ENCODE measurements around the gene INSL6.
"Not testable (repeated sequence)": the region's sequence is repeated elsewhere in the genome, so short reads cannot be mapped to it uniquely, and the experiment has no call there.

Gene INSL6

DNA sequence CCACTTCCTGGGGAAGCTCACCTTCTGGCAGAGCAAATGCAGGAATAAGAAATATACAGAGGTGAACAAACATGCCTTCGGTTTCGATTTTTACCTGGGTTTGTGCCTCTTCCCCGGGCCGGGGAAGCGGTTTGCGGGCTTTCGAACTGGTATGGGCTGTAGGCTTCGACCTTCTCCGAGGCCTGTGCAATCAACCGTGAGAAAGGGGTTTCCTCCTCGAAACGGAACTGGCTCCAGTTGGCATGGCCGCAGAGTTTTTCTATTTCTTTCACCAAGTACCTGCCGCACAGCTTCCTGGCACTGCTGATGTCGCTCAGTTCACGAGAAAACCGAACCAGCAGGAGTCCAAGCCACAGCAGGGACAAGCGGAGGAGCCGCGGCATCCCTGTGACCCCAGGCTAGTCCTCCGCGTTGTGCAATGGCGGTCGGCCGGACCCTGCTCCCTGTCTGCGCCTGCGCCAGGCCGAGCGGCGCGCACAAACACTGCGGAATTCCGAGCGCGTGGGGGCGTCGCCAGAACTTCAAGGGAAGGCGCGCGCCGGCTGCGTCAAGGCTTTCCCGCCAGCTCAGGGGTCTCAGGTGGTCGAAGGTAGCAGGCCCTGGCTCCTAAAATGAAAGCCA lies at the start of gene INSL6:
Gene INSL6 (minus strand): TSS at position 420 of the 621 bp plus-strand sequence. CDS start 37 bp downstream, at position 383.
- no peak for DNase-seq

GRCh38 chr9:5231212-5231611 lies 45.8 kb upstream of the INSL6 start, which contains the start of gene INSL4:
Gene INSL4, plus strand, starts transcription at chr9:5231419. Its CDS starts 105 bp downstream, at chr9:5231524.
- DNase-seq = no peak

DNA sequence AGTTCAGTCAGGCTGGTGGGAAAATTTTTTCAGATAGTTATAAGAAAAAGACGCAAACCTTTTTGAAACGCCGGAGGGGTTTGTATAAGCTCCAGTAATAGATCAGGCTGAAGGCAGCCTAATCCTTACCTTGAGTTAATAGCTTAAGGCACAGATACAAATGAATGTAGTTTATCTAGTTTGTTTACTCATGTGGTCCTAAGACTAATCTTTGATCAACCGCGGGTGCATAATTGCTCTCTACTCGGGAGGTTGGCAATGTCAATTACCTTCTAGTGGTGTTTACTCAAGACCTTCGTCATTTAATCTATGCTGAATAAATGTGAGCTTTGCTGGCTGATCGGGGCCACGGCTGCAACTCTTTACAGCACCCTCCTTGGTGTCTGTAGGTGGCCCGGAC lies 45.1 kb upstream of the INSL6 start:
- no peak for DNase-seq

DNA sequence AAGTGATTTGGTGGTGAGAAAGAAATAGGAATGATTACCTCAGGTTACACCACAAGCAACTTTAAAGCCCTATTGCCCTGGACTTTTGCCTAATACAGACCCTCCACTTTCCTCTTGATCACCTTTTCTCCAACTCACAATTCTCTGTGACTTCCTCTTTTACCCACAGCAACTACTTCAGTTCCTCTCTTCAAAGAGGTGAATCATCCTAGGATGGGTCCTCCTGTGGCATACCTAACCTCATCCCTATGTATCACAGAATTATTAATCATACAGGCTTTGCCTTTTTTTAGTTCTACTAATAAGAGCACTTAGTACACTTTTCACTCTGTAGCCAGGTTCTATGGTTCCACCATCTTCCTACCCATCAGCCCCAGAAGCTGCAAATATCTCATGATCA lies 19.6 kb upstream of the INSL6 start:
- DNase-seq = no peak

DNA sequence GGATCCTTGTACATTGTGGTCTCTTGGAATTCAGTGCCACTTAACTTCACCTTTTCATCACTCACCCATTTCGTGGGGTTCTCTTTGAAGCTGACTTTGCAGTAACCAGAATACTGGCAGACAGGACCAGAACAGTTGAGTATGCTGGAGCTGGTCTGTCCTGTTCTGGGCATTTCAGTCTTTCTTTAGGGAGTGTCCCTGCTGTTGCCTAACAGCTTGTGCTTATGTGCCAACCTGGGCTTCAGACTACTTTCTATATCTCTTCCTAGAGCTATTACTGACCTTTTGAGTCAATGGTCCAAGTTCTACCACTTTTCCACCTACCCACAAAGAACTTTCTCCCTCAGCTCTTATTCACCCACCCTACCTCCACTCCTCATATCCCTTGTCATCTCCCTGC lies 10.0 kb upstream of the INSL6 start:
- no peak for DNase-seq

- no peak for DNase-seq
Observed at GRCh38 chr9:5193345-5193744, 7.9 kb upstream of the INSL6 start.

- DNase-seq = no peak
Observed at GRCh38 chr9:5191985-5192384, 6.5 kb upstream of the INSL6 start.

DNA sequence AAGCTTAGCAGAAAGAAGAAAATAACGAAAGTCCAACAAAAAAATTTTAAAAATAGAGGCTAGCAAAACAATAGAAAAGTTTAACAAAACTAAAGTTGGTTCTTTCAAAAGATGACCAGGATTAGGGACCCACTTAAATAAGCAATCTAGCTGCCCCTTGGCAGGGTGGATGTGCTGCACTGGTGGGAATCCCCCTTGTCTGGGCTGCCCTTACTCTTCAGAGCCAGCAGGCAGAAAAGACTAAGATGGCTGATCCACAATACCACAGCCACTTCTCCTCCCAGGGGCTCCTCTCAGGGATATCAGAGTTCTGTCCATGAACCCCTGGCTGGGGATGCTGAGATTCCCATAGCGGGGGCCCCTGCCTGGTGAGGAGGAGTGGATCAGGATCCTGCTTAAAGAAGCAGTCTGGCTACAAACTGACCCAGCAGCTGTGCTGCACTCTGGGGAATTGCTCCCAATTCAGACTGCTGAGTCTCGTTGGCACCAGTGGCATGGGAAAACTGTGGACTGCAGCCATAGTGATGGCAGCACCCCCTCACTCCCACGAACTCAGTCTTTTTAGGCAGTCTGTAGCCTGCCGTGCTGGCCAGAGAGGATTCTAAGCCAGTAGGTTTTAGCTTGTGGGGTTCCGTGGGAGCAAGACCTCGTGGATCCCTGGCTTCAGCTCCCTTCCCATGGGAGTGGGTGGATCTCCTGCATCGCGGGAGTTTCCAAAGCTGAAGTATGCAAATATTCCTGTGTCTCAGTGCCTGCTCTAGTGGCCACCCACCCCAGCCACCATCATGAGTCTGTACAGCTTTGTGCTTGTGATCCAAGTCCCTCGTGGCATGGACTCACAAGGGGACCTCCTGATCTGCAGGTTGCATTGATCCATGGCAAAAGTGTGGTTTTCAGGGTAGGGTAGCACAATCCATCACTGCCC lies 2.9 kb upstream of the INSL6 start:
- no peak for DNase-seq

DNA sequence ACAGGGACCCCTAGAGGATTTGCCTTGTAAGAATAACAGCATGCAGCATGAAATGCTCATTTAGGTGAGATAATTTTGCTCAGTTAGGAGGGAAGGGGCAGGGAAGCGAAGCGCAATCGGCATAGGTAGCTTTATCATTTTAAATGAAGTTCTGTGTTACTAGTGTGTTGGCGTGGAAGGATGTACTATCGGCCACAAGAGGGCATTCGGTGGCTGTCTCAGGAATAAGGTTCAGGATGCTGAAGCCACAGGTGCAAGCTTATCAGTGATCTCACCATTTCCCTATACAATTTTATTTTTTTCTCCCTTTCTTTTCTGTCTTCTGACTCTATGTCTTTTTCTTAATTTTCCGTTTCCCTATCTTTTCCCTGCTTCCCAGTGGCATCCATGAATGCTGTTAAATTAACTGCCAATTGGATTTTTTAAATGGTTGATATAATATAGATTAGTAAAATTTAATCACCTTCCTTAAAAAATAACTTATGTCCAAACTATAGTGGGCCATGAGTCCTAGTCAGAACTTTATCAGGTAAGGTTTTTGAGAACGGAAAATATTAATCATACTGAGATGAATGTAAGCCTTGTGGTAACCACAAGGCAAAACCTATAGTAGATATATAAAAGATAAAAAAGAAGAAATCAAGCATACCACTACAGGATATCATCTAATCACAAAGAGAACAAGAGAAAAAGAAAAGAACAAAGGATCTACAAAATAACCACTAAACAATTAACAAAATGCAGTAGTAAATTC lies 1.2 kb upstream of the INSL6 start:
- DNase-seq = peak; percentile 42

- DNase-seq = no peak
Observed at GRCh38 chr9:5184776-5185175, 663 bp downstream of the INSL6 start.

- not testable (repeated sequence) for DNase-seq
Observed at GRCh38 chr9:5180631-5181030, 4.8 kb downstream of the INSL6 start.

GRCh38 chr9:5178126-5178805 lies 7.2 kb downstream of the INSL6 start:
- DNase-seq = no peak

GRCh38 chr9:5146241-5146640 lies 39.2 kb downstream of the INSL6 start:
- no peak for DNase-seq

DNA sequence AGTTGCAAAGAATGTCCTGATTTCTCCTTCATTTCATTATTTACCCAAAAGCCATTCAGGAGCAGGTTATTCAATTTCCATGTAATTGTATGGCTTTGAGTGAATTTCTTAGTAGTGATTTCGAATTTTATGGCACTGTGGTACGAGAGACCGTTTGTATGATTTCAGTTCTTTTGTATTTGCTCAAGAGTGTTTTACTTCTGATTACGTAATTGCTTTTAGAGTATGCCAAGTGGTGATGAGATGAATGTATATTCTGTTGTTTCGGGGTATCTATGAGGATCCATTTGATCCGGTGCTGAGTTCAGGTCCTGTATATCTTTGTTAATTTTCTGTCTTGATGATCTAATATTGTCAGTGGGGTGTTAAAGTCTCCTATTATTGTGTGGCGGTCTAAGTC lies 41.2 kb downstream of the INSL6 start:
- DNase-seq = no peak

DNA sequence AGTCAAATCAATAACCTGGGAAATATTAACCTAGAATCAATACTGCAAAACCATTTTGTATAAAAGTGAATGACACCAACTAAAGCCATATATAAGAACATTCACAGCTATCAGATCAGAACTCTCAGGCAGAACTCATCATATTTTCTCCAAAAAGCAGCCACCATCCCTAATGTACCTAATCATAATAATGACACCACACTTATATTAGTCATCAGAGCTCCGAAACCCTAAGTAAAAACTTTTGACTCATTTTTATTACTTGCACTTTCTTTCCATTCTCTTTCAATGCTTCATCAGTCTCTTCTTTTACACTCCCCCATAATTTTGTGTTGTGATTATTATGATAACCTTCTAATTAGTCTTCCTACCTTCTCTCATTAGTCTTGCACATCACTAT lies 45.3 kb downstream of the INSL6 start:
- DNase-seq = no peak

- DNase-seq = no peak
Observed at GRCh38 chr9:5122516-5122915, 62.9 kb downstream of the INSL6 start.

DNA sequence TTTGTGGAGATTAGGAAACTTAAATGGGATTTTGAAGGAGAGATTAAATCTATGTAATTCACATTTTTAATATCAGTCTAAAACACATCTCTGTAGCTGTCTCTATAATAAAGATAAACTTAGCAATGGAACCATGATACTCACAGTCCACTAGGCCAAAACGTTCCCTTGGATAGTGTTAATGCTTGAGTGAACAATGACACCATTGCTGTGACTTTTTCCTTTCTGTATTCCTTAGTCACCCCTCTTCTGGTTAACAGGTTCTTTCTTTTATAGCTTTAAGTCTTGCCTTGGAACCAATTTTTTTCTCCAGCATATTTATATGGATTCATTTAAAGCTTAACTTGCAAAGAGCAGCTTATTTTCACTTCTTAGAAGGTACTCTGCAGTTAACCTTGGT lies 63.3 kb downstream of the INSL6 start:
- DNase-seq = no peak

DNA sequence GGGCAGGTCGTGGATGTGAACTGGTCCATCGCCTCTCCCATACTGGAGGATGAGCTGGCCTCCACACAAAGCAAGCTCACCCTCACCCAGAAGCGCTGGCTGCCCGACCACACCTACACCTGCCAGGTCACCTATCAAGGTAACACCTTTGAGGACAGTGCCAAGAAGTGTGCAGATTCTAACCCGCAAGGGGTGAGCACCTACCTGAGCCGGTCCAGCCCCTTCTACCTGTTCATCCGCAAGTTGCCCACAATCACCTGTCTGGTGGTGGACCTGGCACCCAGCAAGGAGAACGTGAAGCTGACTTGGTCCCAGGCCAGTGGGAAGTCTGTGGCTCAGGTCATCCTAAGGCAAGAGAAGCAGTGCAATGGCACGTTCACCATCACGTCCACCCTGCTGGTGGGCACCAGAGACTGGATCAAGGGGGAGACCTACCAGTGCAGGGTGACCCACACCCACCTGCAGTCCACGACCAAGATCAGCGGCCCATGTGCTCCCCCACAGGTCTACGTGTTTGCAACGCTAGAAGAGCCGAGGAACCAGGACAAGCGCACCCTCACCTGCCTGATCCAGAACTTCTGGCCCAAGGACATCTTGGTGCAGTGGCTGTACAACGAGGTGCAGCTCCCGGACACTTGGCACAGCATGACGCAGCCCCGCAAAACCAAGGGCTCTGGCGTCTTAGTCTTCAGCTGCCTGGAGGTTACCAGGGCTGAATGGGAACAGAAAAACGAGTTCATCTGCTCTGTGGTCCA lies 71.3 kb downstream of the INSL6 start:
- DNase-seq = no peak
